ENCODE data around the gene HOXC5.
"Not testable (repeated sequence)": the region's sequence is repeated elsewhere in the genome, so short reads cannot be mapped to it uniquely, and the experiment has no call there.

The HOXC5 gene

DNA sequence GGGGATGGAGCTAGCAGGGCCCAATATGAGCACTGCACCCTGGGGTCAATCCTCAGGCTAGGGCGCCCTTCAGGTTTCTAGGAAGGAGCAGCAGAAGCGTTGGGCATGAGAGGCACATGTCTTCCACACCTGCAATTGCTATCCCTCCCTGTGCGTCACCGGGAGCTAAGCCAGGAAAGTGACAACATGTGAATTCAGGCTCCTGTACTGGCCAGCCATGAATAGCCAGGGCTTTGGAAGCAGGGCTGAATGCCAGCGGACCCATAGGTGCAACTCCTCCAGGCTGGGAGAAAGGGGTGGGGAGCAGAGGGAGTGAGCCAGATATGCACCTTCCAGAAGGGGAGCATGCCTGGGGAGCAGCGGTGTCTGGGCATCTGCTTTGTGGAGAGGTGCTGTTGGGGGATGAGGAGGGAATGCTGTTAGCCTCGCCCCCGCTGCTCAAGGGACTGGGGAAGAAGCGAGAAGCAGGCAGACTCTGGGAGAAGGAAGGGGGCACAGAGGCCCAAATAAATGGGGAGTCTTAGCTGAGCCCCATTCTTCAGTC, 6.1 kb downstream of the HOXC5 start:
- Histone ChIP-seq H3K36me3 (ENCODE audit: control insufficient read depth, insufficient read depth, low read length) (no peaks in the 10 kb centered on the region), H3K27ac (ENCODE audit: low read depth, low read length) (no peak overlapping the region), H3K4me1 (ENCODE audit: control insufficient read depth, insufficient read depth, low read length) (no peaks in the 10 kb centered on the region; the same call in none of the 2 replicates), H3K27me3 (ENCODE audit: control insufficient read depth, insufficient read depth, low read length) (peaks cover 100% of the 10 kb centered on the region), H3K9me3 (ENCODE audit: control insufficient read depth, insufficient read depth, low read depth, low read length) (no peaks in the 10 kb centered on the region), H3K9ac (ENCODE audit: low read length) (peak overlapping the region; percentile 71), H3K4me3 (ENCODE audit: low read depth, low read length) (peak overlapping the region; percentile 25; the same call in 1 of the 2 replicates)

DNA sequence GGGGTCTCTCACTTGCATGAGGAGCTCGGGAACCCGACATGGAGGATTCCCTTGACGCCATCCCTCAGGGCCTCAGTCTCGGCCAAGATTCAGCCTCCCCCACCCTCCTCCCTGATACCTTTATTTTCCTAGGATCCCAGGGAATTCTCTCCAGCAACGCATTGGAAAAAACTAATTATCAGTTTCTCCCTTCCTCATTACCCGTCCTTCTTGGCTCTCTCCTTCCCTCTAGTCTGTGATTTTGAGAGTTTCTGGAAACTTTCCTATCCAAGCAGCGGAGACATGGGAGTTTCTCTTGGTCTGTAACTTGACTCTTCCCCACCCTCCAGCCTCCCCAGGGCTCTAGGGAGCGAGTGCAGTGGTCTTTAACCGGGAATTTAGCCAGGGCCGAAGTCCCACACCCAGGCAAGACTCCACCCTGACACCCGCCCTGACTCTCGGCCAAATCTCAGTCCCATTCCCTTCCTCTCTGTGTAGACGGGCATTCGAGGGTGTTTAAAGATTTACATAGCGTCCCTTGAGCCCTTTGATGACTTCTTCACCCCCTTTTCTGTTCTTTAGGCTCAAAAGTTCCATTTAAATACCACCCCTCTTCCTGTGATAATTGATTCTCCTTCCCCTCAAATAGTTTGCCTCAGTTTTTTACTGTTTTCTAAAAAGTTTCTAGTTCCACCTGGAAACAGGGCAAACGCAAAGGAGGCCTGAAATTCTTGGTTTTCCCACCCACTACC, 6.7 kb downstream of the HOXC5 start:
- peak overlapping the region; percentile 25; the same call in 1 of the 2 replicates for H3K4me3 ChIP-seq (ENCODE audit: low read depth, low read length)
- peaks cover 100% of the 10 kb centered on the region for H3K27me3 ChIP-seq (ENCODE audit: control insufficient read depth, insufficient read depth, low read length)
- no peak overlapping the region for H3K27ac ChIP-seq (ENCODE audit: low read depth, low read length)
- no peaks in the 10 kb centered on the region for H3K36me3 ChIP-seq (ENCODE audit: control insufficient read depth, insufficient read depth, low read length)
- H3K4me1 ChIP-seq (ENCODE audit: control insufficient read depth, insufficient read depth, low read length), result no peaks in the 10 kb centered on the region; the same call in none of the 2 replicates
- no peaks in the 10 kb centered on the region for H3K9me3 ChIP-seq (ENCODE audit: control insufficient read depth, insufficient read depth, low read depth, low read length)
- H3K9ac ChIP-seq (ENCODE audit: low read length), result peak overlapping the region; percentile 71

DNA sequence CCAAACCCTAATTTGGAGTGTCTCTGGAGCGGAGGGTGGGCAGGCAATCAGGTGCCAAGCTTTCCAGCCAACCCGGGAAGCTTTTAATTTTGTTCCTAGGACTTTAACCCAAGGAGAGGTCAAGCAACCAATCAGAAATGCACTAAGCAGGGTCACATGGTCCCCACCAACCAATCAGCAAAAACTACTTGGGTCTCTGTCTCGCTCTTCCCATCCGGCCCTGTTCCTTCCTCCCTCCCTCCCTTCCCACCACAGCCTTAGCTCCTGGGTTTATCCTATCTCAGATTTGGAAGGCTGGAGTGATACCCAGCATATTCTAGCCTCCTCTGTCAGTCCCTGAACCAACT, 7.3 kb downstream of the HOXC5 start:
- Histone ChIP-seq H3K27me3 (ENCODE audit: control insufficient read depth, insufficient read depth, low read length) (peaks cover 100% of the 10 kb centered on the region), H3K4me3 (ENCODE audit: low read depth, low read length) (no peak overlapping the region; the same call in 1 of the 2 replicates), H3K27ac (ENCODE audit: low read depth, low read length) (no peak overlapping the region), H3K9me3 (ENCODE audit: control insufficient read depth, insufficient read depth, low read depth, low read length) (no peaks in the 10 kb centered on the region), H3K36me3 (ENCODE audit: control insufficient read depth, insufficient read depth, low read length) (no peaks in the 10 kb centered on the region), H3K9ac (ENCODE audit: low read length) (peak overlapping the region; percentile 48), H3K4me1 (ENCODE audit: control insufficient read depth, insufficient read depth, low read length) (no peaks in the 10 kb centered on the region; the same call in 1 of the 2 replicates)

DNA sequence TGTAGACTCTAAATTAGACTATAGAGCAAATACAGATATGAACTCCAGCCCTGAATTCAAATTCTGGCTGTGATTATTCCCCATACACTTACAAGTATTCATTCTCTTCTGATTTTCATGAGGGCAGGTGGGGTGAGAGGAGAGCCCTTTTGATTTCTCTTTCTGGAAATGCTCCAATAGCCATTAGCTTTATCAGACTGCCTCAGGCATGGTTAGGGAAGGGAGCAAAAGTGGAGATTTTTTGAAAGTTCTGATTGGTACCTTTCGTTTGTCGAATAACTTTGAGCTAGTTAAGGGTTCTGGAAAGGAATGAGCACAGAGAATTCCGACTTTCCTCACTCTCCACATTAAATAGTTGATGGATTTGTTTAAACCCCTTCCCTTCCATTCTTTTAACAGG, 7.8 kb downstream of the HOXC5 start:
- Histone ChIP-seq H3K4me3 (ENCODE audit: low read depth, low read length) (no peak overlapping the region), H3K9me3 (ENCODE audit: control insufficient read depth, insufficient read depth, low read depth, low read length) (no peaks in the 10 kb centered on the region), H3K27me3 (ENCODE audit: control insufficient read depth, insufficient read depth, low read length) (peaks cover 100% of the 10 kb centered on the region), H3K27ac (ENCODE audit: low read depth, low read length) (no peak overlapping the region), H3K4me1 (ENCODE audit: control insufficient read depth, insufficient read depth, low read length) (no peaks in the 10 kb centered on the region; the same call in 1 of the 2 replicates), H3K36me3 (ENCODE audit: control insufficient read depth, insufficient read depth, low read length) (no peaks in the 10 kb centered on the region), H3K9ac (ENCODE audit: low read length) (peak overlapping the region; percentile 48)

DNA sequence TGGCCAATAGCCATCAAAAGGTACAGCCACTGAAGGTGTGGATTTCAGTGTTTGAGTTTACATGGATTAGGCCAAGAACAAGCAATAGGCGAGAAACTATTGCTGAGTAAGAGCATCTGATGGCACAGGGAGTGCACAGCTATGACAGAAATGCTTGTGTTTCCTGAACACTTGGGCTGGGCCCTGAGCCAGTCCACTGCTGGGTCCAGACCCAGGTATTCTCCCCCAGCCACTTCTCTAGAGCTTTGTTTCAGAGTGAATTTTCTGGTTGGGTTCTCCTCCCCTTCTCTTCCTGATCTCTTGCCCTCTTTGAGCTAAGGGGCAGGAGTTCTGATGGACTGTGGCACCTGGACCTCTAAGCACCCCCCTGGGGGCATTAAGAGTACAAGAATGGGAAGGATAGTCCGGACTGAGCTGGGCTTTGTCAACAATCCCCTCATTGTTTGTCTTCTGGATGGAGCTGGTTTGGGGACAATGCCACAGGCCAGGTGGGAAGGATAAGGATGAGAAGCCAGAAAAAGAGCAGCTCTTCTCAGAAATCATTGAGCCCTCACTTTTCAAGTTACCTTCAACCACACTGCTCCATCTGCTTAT, 8.3 kb downstream of the HOXC5 start:
- Histone ChIP-seq H3K27me3 (ENCODE audit: control insufficient read depth, insufficient read depth, low read length) (peaks cover 100% of the 10 kb centered on the region), H3K4me3 (ENCODE audit: low read depth, low read length) (no peak overlapping the region), H3K9ac (ENCODE audit: low read length) (peak overlapping the region; percentile 3), H3K27ac (ENCODE audit: low read depth, low read length) (no peak overlapping the region), H3K36me3 (ENCODE audit: control insufficient read depth, insufficient read depth, low read length) (no peaks in the 10 kb centered on the region), H3K9me3 (ENCODE audit: control insufficient read depth, insufficient read depth, low read depth, low read length) (no peaks in the 10 kb centered on the region), H3K4me1 (ENCODE audit: control insufficient read depth, insufficient read depth, low read length) (no peaks in the 10 kb centered on the region; the same call in 1 of the 2 replicates)

DNA sequence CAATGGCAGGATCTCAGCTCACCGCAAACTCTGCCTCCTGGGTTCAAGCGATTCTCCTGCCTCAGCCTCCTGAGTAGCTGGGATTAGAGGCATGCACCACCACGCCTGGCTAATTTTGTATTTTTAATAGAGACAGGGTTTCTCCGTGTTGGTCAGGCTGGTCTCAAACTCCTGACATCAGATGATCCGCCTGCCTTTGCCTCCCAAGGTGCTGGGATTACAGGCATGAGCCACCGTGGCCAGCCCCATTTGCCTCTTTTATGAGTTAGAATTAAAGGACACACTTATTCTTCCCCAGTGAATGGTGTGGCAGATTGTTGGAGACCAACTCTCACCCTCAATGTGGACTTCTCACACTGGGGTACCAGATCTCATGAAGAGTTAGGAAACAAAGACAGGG, 9.2 kb downstream of the HOXC5 start:
- H3K9me3 ChIP-seq (ENCODE audit: control insufficient read depth, insufficient read depth, low read depth, low read length); H3K36me3 ChIP-seq (ENCODE audit: control insufficient read depth, insufficient read depth, low read length); H3K4me3 ChIP-seq (ENCODE audit: low read depth, low read length); H3K27ac ChIP-seq (ENCODE audit: low read depth, low read length); H3K4me1 ChIP-seq (ENCODE audit: control insufficient read depth, insufficient read depth, low read length): not testable (repeated sequence)
- peak overlapping the region; percentile 40 for H3K9ac ChIP-seq (ENCODE audit: low read length)
- H3K27me3 ChIP-seq (ENCODE audit: control insufficient read depth, insufficient read depth, low read length), result peaks cover 100% of the 10 kb centered on the region

DNA sequence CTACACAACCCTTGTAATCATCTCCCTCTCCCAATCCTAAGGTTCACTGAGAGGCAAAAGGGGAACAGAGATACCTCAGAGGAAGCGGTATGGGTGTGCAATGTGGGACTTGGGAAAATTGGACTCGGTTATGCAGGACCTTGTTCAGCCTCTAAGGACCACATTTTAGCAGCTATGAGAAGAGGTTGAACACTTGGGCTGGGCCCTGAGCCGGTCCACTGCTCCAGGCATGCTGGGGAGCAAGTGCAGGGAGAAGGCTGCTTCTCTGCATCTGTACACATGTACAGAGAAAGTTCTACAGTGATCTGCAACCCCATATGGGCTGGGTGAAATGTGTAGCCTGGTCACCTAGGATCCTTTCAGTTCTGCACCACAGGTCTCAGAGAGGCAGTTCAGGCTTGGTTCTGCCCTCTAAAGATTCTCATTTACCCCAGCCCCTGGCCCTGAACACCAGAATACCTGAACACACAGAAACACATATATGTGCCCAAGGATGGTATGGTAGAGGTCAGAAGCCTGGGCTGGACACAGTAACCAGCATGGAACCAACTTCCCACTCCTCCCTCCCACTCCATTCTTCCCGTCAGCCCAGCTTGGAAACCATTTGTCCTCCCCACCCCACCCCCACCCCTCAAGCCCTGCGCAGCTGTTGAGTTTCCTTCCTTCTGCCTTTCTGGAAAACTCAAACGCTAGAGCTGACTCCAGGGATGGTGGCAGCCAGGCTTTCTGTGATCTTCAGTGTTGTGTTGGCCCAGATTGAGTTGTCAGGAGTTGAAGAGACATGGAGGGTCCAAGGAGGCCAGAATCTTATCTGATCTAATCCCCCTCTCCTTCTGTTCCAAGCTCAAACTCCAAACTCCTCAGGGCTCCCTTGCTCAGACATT, 10.4 kb downstream of the HOXC5 start:
- no peaks in the 10 kb centered on the region for H3K9me3 ChIP-seq (ENCODE audit: control insufficient read depth, insufficient read depth, low read depth, low read length)
- H3K27ac ChIP-seq (ENCODE audit: low read depth, low read length), result no peak overlapping the region; the same call in 1 of the 2 replicates
- H3K4me3 ChIP-seq (ENCODE audit: low read depth, low read length), result no peak overlapping the region; the same call in 1 of the 2 replicates
- peaks cover 100% of the 10 kb centered on the region for H3K27me3 ChIP-seq (ENCODE audit: control insufficient read depth, insufficient read depth, low read length)
- H3K4me1 ChIP-seq (ENCODE audit: control insufficient read depth, insufficient read depth, low read length), result peaks cover 5% of the 10 kb centered on the region; the same call in 1 of the 2 replicates
- no peaks in the 10 kb centered on the region for H3K36me3 ChIP-seq (ENCODE audit: control insufficient read depth, insufficient read depth, low read length)
- peak overlapping the region; percentile 70 for H3K9ac ChIP-seq (ENCODE audit: low read length)

DNA sequence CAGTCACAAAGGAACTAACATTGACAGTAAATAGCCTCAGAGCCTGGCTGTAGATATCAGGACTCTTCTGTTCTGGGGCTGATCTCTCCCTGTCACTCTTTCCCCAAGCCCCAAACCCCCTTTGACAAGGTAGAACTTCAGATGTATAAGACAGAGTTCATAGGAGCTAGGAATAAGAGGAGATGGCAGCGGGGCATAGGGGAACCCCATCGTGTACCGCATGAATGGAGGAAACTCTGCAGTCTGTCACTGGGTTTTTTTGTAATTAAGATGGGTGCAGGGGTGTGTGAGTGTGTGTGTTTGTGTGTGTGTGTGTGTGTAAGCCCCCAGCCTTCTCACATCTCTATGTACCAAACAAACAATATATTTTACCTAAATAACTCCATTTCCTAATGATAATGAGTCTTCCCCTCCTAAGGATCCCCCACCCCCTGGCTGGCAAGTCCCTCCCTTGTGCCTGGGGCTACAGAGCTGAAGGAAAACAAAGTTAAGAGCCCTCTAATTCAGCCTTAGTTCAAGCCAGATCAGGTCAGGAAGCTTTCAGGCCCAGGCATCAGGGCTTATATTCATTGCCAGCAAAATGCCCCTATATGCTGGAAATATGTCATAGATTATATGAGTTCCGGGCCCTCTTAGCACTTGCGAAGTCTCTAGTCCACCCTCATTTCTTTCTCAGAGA, 11.7 kb downstream of the HOXC5 start:
- Histone ChIP-seq H3K4me1 (ENCODE audit: control insufficient read depth, insufficient read depth, low read length) (peaks cover 5% of the 10 kb centered on the region; the same call in 1 of the 2 replicates), H3K4me3 (ENCODE audit: low read depth, low read length) (no peak overlapping the region; the same call in 1 of the 2 replicates), H3K36me3 (ENCODE audit: control insufficient read depth, insufficient read depth, low read length) (no peaks in the 10 kb centered on the region), H3K9ac (ENCODE audit: low read length) (peak overlapping the region; percentile 49), H3K9me3 (ENCODE audit: control insufficient read depth, insufficient read depth, low read depth, low read length) (no peaks in the 10 kb centered on the region), H3K27ac (ENCODE audit: low read depth, low read length) (no peak overlapping the region), H3K27me3 (ENCODE audit: control insufficient read depth, insufficient read depth, low read length) (peaks cover 100% of the 10 kb centered on the region)

DNA sequence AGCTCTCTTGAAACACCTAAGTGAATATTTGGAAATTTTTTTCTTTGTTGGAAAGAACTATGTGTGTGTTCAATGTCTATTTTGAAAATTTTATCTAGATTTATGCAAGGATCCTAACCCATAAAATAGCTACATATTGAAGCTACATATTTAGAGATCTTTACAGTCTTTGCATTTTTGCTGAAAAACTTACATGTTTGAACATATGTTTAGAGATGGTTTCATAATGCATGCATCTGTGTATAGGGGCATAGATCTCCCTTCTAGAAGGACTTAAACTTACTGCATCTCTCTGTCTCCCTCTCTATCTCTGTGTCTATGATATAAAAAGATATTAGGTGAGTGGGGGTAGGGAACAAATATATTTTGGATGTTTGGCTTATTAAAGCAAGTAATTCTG, 12.6 kb downstream of the HOXC5 start:
- peaks cover 100% of the 10 kb centered on the region for H3K27me3 ChIP-seq (ENCODE audit: control insufficient read depth, insufficient read depth, low read length)
- peaks cover 13% of the 10 kb centered on the region for H3K4me1 ChIP-seq (ENCODE audit: control insufficient read depth, insufficient read depth, low read length)
- no peak overlapping the region for H3K4me3 ChIP-seq (ENCODE audit: low read depth, low read length)

DNA sequence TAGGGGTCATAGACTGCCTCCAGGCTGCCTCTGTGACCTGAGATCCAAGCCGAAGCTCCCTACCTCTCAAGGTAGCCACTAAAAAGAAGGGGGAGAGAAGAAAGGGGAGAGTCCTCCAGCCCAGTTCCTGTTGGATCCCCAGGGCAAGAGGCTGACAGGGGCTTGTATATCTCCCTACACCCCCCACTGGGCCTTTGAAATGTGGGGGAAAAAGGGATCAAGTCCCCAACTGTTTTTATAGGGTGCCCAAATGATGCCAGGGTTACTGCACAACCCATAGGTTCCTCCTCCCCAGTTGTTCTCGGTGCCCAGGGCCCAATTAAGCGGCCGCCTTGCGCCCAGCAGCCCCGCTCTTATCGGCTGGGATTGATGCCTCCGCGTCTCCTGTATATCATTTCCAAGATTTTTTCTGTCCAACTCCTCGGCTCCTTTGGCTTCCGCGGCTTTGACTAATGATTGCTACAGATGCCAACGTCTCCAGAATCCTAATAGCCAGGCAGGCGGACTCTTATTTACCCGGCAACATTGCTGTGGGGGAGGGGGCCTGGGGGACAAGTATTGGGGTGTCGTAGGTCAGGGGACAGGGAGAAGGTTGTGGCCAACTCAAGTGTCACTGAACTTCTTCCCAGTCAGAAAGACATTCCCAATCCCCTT, 13.1 kb downstream of the HOXC5 start:
- no peak overlapping the region for H3K27ac ChIP-seq (ENCODE audit: low read depth, low read length)
- peaks cover 14% of the 10 kb centered on the region for H3K4me1 ChIP-seq (ENCODE audit: control insufficient read depth, insufficient read depth, low read length)
- peaks cover 100% of the 10 kb centered on the region for H3K27me3 ChIP-seq (ENCODE audit: control insufficient read depth, insufficient read depth, low read length)
- peak overlapping the region; percentile 49 for H3K9ac ChIP-seq (ENCODE audit: low read length)
- H3K4me3 ChIP-seq (ENCODE audit: low read depth, low read length), result no peak overlapping the region
- H3K36me3 ChIP-seq (ENCODE audit: control insufficient read depth, insufficient read depth, low read length), result no peaks in the 10 kb centered on the region
- H3K9me3 ChIP-seq (ENCODE audit: control insufficient read depth, insufficient read depth, low read depth, low read length), result no peaks in the 10 kb centered on the region

More for the DNA sequence above, 12.6 kb downstream of the HOXC5 start:
- Histone ChIP-seq H3K36me3 (ENCODE audit: control insufficient read depth, insufficient read depth, low read length) (no peaks in the 10 kb centered on the region), H3K9ac (ENCODE audit: low read length) (peak overlapping the region; percentile 49), H3K9me3 (ENCODE audit: control insufficient read depth, insufficient read depth, low read depth, low read length) (no peaks in the 10 kb centered on the region), H3K27ac (ENCODE audit: low read depth, low read length) (no peak overlapping the region)
